H1 (cell line): ENCODE measurements around the gene NHLRC2. TPM values are rescaled to one million over a fixed set of nuclear protein-coding genes. Genes with fewer than 3 reads are reported as not detected.

Experiments
- CTBP2 ChIP-seq: IDR thresholded peaks from 2 replicates; pipeline ENCODE4 v1.7.0; 2011; ENCODE audit warnings: borderline replicate concordance, mild to moderate bottlenecking, moderate library complexity, mixed read lengths, low read length; ENCODE audit not compliant: insufficient read depth, insufficient read length
- RBBP5 ChIP-seq: IDR thresholded peaks from 2 replicates; pipeline ENCODE4 v1.7.1; 2012; ENCODE audit warnings: low read depth, mild to moderate bottlenecking, inconsistent platforms, low read length, moderate library complexity, borderline replicate concordance
- polyA plus RNA-seq, 7 experiments: library from polyadenylated mRNA; depleted of rRNA in 3 of 7; stranded (reverse) in 5 of 7; unstranded in 2 of 7; fragments of >200 nt in 5 of 7; fragments of 200-250 nt in 2 of 7; gene quantifications; 1 replicate in 5 of 7; 2 replicates in 1 of 7; 4 replicates in 1 of 7; pipeline versions ENCODE4 v1.2.1 to v1.2.3, GENCODE V29; 2011 to 2013; ENCODE audit warnings: missing spikeins in 2 of 7, mixed read lengths in 2 of 7
- total RNA-seq: library from RNA; stranded (reverse); fragmentation: NEBNext Ultra II Directional; extraction: Animal tissue kit (Norgen Biotek cat#: 25700); gene quantifications from 2 replicates; pipeline ENCODE4 v1.2.1, GENCODE V29; 2021
- TF ChIP-seq, protein P1 (sequence below): IDR thresholded peaks from 2 replicates; pipeline ENCODE4 v1.6.1; 2012; ENCODE audit warnings: inconsistent platforms

NHLRC2 gene
- total and polyA plus RNA-seq, 2 of the 8 experiments (the other 6 are each of a cell fraction or from before 2014, with no cell fraction given), result 4.9 to 25.6 TPM

DNA sequence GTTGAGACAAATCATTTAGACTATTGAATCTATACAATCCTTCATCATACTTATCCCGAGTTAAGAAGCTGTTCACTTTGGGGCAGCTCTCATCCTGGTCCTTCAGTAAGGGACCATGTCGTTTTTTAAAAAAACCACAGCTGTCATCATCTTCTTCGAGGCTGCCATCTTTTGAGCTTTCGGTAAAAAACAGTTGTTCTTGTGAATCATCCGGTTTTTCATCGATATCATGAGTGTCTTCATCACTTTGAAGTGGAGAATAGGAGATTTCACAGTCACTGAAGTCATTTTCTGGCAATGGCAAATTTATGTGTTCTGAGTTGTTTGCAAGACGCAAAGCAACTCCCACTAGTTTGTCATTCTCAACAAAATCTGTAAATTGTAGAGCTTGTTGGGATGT lies 4.5 kb upstream of the NHLRC2 start (continued):
- TF ChIP-seq RBBP5, result no peak
- TF ChIP-seq, protein P1, sequence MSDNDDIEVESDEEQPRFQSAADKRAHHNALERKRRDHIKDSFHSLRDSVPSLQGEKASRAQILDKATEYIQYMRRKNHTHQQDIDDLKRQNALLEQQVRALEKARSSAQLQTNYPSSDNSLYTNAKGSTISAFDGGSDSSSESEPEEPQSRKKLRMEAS, result no peak
- TF ChIP-seq CTBP2, result no peak
